GM12875 (cell line): ENCODE measurements around the gene SIPA1L3.

ENCODE experiments used
- H3K4me3 ChIP-seq: one replicate; pipeline ENCODE4 v1.5.1; 2011; ENCODE audit warnings: low read depth, low read length, control low read depth
- TF ChIP-seq, protein P1 (sequence below): IDR thresholded peaks from 2 replicates; pipeline ENCODE4 v1.5.1; 2011; ENCODE audit warnings: low read depth, mild to moderate bottlenecking, control low read depth, inconsistent platforms, low read length, moderate library complexity, borderline replicate concordance; ENCODE audit not compliant: insufficient read depth

Gene SIPA1L3

GRCh38 chr19:38012944-38013343, 105.9 kb downstream of the SIPA1L3 start:
- H3K4me3 ChIP-seq: no peak overlapping the region
- TF ChIP-seq, protein P1, sequence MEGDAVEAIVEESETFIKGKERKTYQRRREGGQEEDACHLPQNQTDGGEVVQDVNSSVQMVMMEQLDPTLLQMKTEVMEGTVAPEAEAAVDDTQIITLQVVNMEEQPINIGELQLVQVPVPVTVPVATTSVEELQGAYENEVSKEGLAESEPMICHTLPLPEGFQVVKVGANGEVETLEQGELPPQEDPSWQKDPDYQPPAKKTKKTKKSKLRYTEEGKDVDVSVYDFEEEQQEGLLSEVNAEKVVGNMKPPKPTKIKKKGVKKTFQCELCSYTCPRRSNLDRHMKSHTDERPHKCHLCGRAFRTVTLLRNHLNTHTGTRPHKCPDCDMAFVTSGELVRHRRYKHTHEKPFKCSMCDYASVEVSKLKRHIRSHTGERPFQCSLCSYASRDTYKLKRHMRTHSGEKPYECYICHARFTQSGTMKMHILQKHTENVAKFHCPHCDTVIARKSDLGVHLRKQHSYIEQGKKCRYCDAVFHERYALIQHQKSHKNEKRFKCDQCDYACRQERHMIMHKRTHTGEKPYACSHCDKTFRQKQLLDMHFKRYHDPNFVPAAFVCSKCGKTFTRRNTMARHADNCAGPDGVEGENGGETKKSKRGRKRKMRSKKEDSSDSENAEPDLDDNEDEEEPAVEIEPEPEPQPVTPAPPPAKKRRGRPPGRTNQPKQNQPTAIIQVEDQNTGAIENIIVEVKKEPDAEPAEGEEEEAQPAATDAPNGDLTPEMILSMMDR: no peak

GRCh38 chr19:38013913-38014580, 107.0 kb downstream of the SIPA1L3 start:
- H3K4me3 ChIP-seq: no peak overlapping the region
- TF ChIP-seq, protein P1: no peak

GRCh38 chr19:38015216-38015615, 108.2 kb downstream of the SIPA1L3 start:
- TF ChIP-seq, protein P1: no peak
- H3K4me3 ChIP-seq: no peak overlapping the region

- no peak overlapping the region for H3K4me3 ChIP-seq
- TF ChIP-seq, protein P1: no peak
Observed at GRCh38 chr19:38015761-38016160, 108.8 kb downstream of the SIPA1L3 start.

- TF ChIP-seq, protein P1: no peak
- no peak overlapping the region for H3K4me3 ChIP-seq
Observed at GRCh38 chr19:38017401-38018151, 110.6 kb downstream of the SIPA1L3 start.

- TF ChIP-seq, protein P1: no peak
- no peak overlapping the region for H3K4me3 ChIP-seq
Observed at GRCh38 chr19:38018694-38019395, 111.8 kb downstream of the SIPA1L3 start.
